HepG2 (cell line): ENCODE data around the gene RARS1.

Experiments used
- JUNB ChIP-seq: sonication (generic); formaldehyde crosslinking; IDR thresholded peaks from 2 replicates; pipeline ENCODE4 v1.8.0; 2022; ENCODE audit warnings: missing genetic modification reagents, mild to moderate bottlenecking, borderline replicate concordance
- MAFK ChIP-seq, 2 experiments: IDR thresholded peaks in 1 of 2; conservative IDR thresholded peaks in 1 of 2; 2 replicates each; pipeline ENCODE4 v1.6.1; 2011; ENCODE audit warnings: improper control_type of control experiment in 2 of 2, low read length in 2 of 2
- THYN1 ChIP-seq: sonication (generic); formaldehyde crosslinking; IDR thresholded peaks from 2 replicates; pipeline ENCODE4 v1.8.1; 2023; ENCODE audit warnings: low read depth, mild to moderate bottlenecking, moderate library complexity, missing genetic modification reagents, borderline replicate concordance
- TF ChIP-seq, protein P1 (sequence below): sonication (generic); formaldehyde crosslinking; IDR thresholded peaks from 2 replicates; pipeline ENCODE4 v1.5.0; 2020; ENCODE audit warnings: mild to moderate bottlenecking, missing genetic modification reagents, moderate library complexity
- TF ChIP-seq, protein P2 (sequence below): sonication (generic); formaldehyde crosslinking; IDR thresholded peaks from 2 replicates; pipeline ENCODE4 v1.8.0; 2022; ENCODE audit warnings: missing genetic modification reagents, mild to moderate bottlenecking, borderline replicate concordance

DNA sequence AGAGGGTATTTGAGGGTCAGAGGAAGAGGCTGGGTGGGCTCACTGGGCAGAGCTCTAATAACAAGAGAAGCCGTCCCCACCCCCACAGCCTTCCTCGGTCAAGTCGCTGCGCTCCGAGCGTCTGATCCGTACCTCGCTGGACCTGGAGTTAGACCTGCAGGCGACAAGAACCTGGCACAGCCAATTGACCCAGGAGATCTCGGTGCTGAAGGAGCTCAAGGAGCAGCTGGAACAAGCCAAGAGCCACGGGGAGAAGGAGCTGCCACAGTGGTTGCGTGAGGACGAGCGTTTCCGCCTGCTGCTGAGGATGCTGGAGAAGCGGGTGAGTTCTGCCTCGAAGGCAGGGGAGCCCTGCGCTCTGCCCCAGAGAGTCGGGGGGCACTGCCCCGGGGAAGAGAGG lies 21.6 kb upstream of the RARS1 start:
- TF ChIP-seq MAFK (conservative IDR thresholded peaks at IDR 0.05 in 1 of 2, IDR thresholded peaks at IDR 0.05 in 1 of 2; ENCODE audit: low read length in 2 of 2) (no peak), THYN1 (CRISPR knock-in tag) (no peak), JUNB (CRISPR knock-in tag) (no peak)
- TF ChIP-seq, protein P1, sequence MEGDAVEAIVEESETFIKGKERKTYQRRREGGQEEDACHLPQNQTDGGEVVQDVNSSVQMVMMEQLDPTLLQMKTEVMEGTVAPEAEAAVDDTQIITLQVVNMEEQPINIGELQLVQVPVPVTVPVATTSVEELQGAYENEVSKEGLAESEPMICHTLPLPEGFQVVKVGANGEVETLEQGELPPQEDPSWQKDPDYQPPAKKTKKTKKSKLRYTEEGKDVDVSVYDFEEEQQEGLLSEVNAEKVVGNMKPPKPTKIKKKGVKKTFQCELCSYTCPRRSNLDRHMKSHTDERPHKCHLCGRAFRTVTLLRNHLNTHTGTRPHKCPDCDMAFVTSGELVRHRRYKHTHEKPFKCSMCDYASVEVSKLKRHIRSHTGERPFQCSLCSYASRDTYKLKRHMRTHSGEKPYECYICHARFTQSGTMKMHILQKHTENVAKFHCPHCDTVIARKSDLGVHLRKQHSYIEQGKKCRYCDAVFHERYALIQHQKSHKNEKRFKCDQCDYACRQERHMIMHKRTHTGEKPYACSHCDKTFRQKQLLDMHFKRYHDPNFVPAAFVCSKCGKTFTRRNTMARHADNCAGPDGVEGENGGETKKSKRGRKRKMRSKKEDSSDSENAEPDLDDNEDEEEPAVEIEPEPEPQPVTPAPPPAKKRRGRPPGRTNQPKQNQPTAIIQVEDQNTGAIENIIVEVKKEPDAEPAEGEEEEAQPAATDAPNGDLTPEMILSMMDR (CRISPR knock-in tag): no peak
- TF ChIP-seq, protein P2, sequence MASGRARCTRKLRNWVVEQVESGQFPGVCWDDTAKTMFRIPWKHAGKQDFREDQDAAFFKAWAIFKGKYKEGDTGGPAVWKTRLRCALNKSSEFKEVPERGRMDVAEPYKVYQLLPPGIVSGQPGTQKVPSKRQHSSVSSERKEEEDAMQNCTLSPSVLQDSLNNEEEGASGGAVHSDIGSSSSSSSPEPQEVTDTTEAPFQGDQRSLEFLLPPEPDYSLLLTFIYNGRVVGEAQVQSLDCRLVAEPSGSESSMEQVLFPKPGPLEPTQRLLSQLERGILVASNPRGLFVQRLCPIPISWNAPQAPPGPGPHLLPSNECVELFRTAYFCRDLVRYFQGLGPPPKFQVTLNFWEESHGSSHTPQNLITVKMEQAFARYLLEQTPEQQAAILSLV: no peak
